Lower leg skin (tissue), 4 donors: ENCODE results near the gene MRPL53. TPM values are rescaled to one million over a fixed set of nuclear protein-coding genes. Genes with fewer than 3 reads are reported as not detected.
"Not testable (repeated sequence)": the region's sequence is repeated elsewhere in the genome, so short reads cannot be mapped to it uniquely, and the experiment has no call there.

ENCODE experiments used
- DNase-seq, 2 donors: peaks; one replicate each; pipeline ENCODE4 v3.0.0-alpha.2; 2019; ENCODE audit warnings: low spot score in 2 of 2
- H3K4me3 ChIP-seq: fragments of 200-600 bp; sonication (generic); 2 replicates; pipeline ENCODE4 v1.5.1; 2017; ENCODE audit warnings: mild to moderate bottlenecking, low read depth; ENCODE audit not compliant: poor library complexity, severe bottlenecking
- CTCF ChIP-seq, 3 donors: fragments of 450-650 bp; IDR thresholded peaks; one replicate each; pipeline ENCODE4 v1.5.1; 2016; ENCODE audit warnings: antibody characterized with exemption in 3 of 3, mild to moderate bottlenecking in 3 of 3, moderate library complexity in 2 of 3
- POLR2A ChIP-seq, 2 donors: fragments of 450-650 bp; IDR thresholded peaks; one replicate each; pipeline ENCODE4 v1.6.1; 2016 to 2017; ENCODE audit warnings: antibody characterized with exemption in 2 of 2, mild to moderate bottlenecking in 1 of 2, moderate library complexity in 1 of 2
- WGBS, 2 donors: methylation state at CpG; one replicate each; pipeline ENCODE4 v1.1.5; 2018; 5-methylcytosine and 5-hydroxymethylcytosine counted together
- intact Hi-C: fragments of 100-400 bp; cut with DNase I; formaldehyde crosslinking; loops from one replicate; pipeline ENCODE4 v1.15.0; 2023; ENCODE audit warnings: low total_unique reads
- total RNA-seq, 4 donors: library from RNA; depleted of rRNA; stranded (reverse); fragments of >200 nt; gene quantifications; one replicate each; pipeline ENCODE4 v1.1.0, GENCODE V29; 2016

MRPL53 gene
- total RNA-seq, 4 donors from 2014 or later: 24.9 to 70.0 (median 29.5) TPM

GRCh38 chr2:74444498-74445318, 27.8 kb downstream of the MRPL53 start:
- WGBS, 2 donors: 40 to 44% methylated on average over 5 of the region's 5 CpGs
- no peak for TF ChIP-seq POLR2A (IDR thresholded peaks at IDR 0.05)
- no peak for TF ChIP-seq CTCF (IDR thresholded peaks at IDR 0.05)
- H3K4me3 ChIP-seq: no peak overlapping the region
- intact Hi-C loops: no loop called here
- DNase-seq: no peak

DNA sequence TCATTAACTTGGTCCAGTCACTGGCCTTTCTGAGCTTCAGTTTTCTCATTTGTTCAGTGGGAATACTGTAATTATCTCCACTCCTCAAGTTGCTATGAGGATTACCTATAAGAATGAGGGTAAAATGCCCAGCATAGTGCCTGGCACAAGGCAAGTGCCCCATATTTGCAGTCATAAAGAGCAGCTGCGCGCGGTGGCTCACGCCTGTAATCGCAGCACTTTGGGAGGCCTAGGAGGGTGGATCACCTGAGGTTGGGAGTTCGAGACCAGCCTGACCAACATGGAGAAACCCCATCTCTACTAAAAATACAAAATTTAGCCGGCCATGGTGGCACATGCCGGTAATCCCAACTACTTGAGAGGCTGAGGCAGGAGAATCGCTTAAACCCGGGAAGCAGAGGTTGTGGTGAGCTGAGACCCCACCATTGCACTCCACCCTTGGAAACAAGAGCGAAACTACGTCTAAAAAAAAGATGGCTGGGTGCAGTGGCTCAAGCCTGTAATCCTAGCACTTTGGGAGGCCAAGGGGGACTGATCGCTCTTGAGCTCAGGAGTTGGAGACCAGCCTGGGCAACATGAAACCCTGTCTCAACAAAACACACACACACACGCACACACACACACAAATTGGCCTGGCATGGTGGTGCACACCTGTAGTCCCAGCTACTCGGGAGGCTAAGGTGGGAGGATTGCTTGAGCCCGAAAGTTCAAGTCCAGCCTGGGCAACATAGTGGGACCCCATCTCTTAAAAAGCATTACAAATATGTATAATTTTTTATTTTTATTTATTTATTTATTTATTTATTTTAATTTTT, 29.8 kb downstream of the MRPL53 start:
- intact Hi-C loops, DNase-seq, H3K4me3 ChIP-seq: not testable (repeated sequence)
- WGBS, 2 donors: 90 to 91% methylated on average over 16 of the region's 16 CpGs

GRCh38 chr2:74441690-74442482, 30.6 kb downstream of the MRPL53 start, which contains the start of gene RTKN:
Gene RTKN (minus strand): TSS chr2:74441937. CDS start chr2:74441816, 121 bp downstream.
- intact Hi-C loops: no loop called here
- TF ChIP-seq CTCF (IDR thresholded peaks at IDR 0.05) (no peak), POLR2A (IDR thresholded peaks at IDR 0.05) (no peak)
- peak within 1 kb of the TSS; percentile 24 for H3K4me3 ChIP-seq
- 12 to 20% methylated on average over 25 to 56 of the region's 75 CpGs for WGBS, 2 donors
- DNase-seq: peak in 1 of 2 donors; percentile 89

DNA sequence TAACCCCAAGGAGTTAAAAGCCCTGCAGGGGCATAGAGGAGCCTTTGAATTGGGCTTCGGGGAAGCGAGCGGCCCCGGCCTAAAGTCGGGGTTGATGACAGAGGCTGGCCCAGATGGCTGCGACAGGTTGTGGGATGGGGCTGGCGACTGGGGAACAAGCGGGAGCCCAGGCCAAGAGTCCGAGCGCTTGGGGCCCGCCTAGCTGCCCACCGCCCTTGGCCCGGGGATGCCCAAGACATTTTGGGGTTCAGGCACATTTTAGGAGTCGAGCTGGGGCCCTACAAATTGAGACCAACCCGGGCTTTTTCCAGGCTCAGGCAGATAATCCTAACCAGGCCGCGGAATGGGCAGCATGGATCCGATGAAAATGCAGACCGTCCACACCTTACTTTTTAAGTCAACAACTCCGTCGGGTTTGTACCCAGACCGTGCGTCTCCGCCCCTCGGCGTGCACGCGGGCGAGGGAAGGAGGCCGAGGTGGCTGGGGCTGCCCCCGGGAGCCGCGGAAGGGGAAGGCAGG, 31.2 kb downstream of the MRPL53 start:
- intact Hi-C loops: no loop called here
- WGBS, 2 donors: 17 to 29% methylated on average over 28 to 29 of the region's 33 CpGs
- no peak for TF ChIP-seq POLR2A (IDR thresholded peaks at IDR 0.05)
- TF ChIP-seq CTCF (IDR thresholded peaks at IDR 0.05): no peak
- no peak for DNase-seq
- H3K4me3 ChIP-seq: peak overlapping the region; percentile 24

- 6 to 9% methylated on average over 29 to 42 of the region's 45 CpGs for WGBS, 2 donors
- DNase-seq: peak; percentile 74 to 97
- peak overlapping the region; percentile 24 for H3K4me3 ChIP-seq
- intact Hi-C loops: no loop called here
- TF ChIP-seq CTCF (IDR thresholded peaks at IDR 0.05) (no peak), POLR2A (IDR thresholded peaks at IDR 0.05) (no peak)
Observed at GRCh38 chr2:74440378-74441169, 31.9 kb downstream of the MRPL53 start.
